HepG2 (cell line): ENCODE measurements around the gene PURB. TPM values are rescaled to one million over a fixed set of nuclear protein-coding genes. Genes with fewer than 3 reads are reported as not detected.

ENCODE experiments used
- BCL6 ChIP-seq: IDR thresholded peaks from 2 replicates; pipeline ENCODE4 v1.6.1; 2016; ENCODE audit warnings: missing genetic modification reagents, missing compliant biosample characterization
- CEBPG ChIP-seq: IDR thresholded peaks from 2 replicates; pipeline ENCODE4 v1.6.1; 2016
- CERS6 ChIP-seq: sonication (generic); formaldehyde crosslinking; IDR thresholded peaks from 2 replicates; pipeline ENCODE4 v1.5.0; 2020; ENCODE audit warnings: missing genetic modification reagents
- MTF1 ChIP-seq: sonication (generic); formaldehyde crosslinking; IDR thresholded peaks from 2 replicates; pipeline ENCODE4 v1.5.0; 2020; ENCODE audit warnings: missing genetic modification reagents
- PITX1 ChIP-seq: sonication (generic); formaldehyde crosslinking; IDR thresholded peaks from 2 replicates; pipeline ENCODE4 v1.5.1; 2020; ENCODE audit warnings: mild to moderate bottlenecking, missing genetic modification reagents
- SNAI1 ChIP-seq: sonication (generic); formaldehyde crosslinking; IDR thresholded peaks from 2 replicates; pipeline ENCODE4 v1.5.0; 2020; ENCODE audit warnings: mild to moderate bottlenecking, missing genetic modification reagents, borderline replicate concordance
- TFE3 ChIP-seq: IDR thresholded peaks from 2 replicates; pipeline ENCODE4 v1.6.1; 2016
- ZHX2 ChIP-seq, 2 experiments: sonication (generic) in 1 of 2; formaldehyde crosslinking in 1 of 2; IDR thresholded peaks; 2 replicates each; pipeline versions ENCODE4 v1.6.1 to v1.9.0; 2014 to 2022; ENCODE audit warnings: antibody characterized with exemption in 1 of 2, borderline replicate concordance in 1 of 2, inconsistent platforms in 1 of 2, low read depth in 1 of 2, missing genetic modification reagents in 1 of 2
- ZNF407 ChIP-seq: sonication (generic); formaldehyde crosslinking; IDR thresholded peaks from one replicate; pipeline ENCODE4 v1.5.1; 2020; ENCODE audit warnings: mild to moderate bottlenecking, missing genetic modification reagents; ENCODE audit errors: not compliant biosample characterization
- ZNF615 ChIP-seq: sonication (generic); formaldehyde crosslinking; IDR thresholded peaks from 2 replicates; pipeline ENCODE4 v1.5.0; 2020; ENCODE audit warnings: mild to moderate bottlenecking, missing genetic modification reagents, borderline replicate concordance
- polyA plus RNA-seq, 8 experiments: library from polyadenylated mRNA; depleted of rRNA in 3 of 8; stranded (reverse) in 7 of 8; unstranded in 1 of 8; fragments of >200 nt; fragmentation: Illumina TruSeq in 4 of 8; extraction: Trizol in 4 of 8; gene quantifications; 2 replicates each; pipeline versions ENCODE4 v1.2.1 to v1.2.3, GENCODE V29; 2011 to 2016; ENCODE audit warnings: low read depth in 4 of 8, missing spikeins in 1 of 8, mixed read lengths in 1 of 8; ENCODE audit not compliant: insufficient read depth in 1 of 8
- total RNA-seq, 5 experiments: library from RNA; depleted of rRNA; stranded (reverse); fragments of >200 nt; fragmentation: Illumina TruSeq; extraction: Trizol; gene quantifications; 2 replicates each; pipeline ENCODE4 v1.2.3, GENCODE V29; 2016; ENCODE audit warnings: low read depth in 1 of 5

PURB gene
- total and polyA plus RNA-seq, 2 of the 13 experiments (the other 11 are each of a cell fraction or from before 2014, with no cell fraction given): 2.3 to 4.3 TPM

GRCh38 chr7:44893710-44894234 is 8.4 kb upstream of the PURB start (continued):
- TF ChIP-seq MTF1 (CRISPR knock-in tag) (no peak), ZNF407 (no peak), SNAI1 (CRISPR knock-in tag) (no peak), CEBPG (CRISPR knock-in tag) (peak; percentile 79), ZHX2 (IDR thresholded peaks at IDR 0.05; ENCODE audit: low read depth) (no peak), ZHX2 (CRISPR knock-in tag; IDR thresholded peaks at IDR 0.05; ENCODE audit: borderline replicate concordance) (no peak), CERS6 (CRISPR knock-in tag) (no peak), TFE3 (CRISPR knock-in tag) (no peak), PITX1 (no peak), BCL6 (CRISPR knock-in tag) (no peak), ZNF615 (CRISPR knock-in tag) (no peak)
